GM23338 (cell line): ENCODE data around the gene PTPRR. TPM values are rescaled to one million over a fixed set of nuclear protein-coding genes. Genes with fewer than 3 reads are reported as not detected.

Experiments
- ATAC-seq: fragments of 200-7000 bp; cut with Tn5 transposase; 3 replicates; pipeline ENCODE4 v1.9.1; 2020
- DNase-seq: peaks from one replicate; pipeline ENCODE4 v3.0.0-alpha.2; 2015; ENCODE audit warnings: low spot score
- H2AFZ ChIP-seq: fragments of 200-600 bp; sonication (generic); 2 replicates; pipeline ENCODE4 v1.8.0; 2016; ENCODE audit warnings: antibody characterized with exemption, mild to moderate bottlenecking, moderate library complexity
- H3F3A ChIP-seq: fragments of 200-600 bp; sonication (generic); replicated peaks from 2 replicates; pipeline ENCODE4 v1.8.0; 2017; ENCODE audit warnings: antibody characterized with exemption, mixed run types, low read depth
- H3K27ac ChIP-seq: fragments of 200-600 bp; sonication (generic); 2 replicates; pipeline ENCODE4 v1.6.1; 2016; ENCODE audit warnings: low read depth
- H3K27me3 ChIP-seq: fragments of 200-600 bp; sonication (generic); 2 replicates; pipeline ENCODE4 v1.8.0; 2016; ENCODE audit warnings: mild to moderate bottlenecking, mixed run types, moderate library complexity; ENCODE audit not compliant: insufficient read depth
- H3K36me3 ChIP-seq: fragments of 200-600 bp; sonication (generic); 2 replicates; pipeline ENCODE4 v1.8.0; 2016; ENCODE audit warnings: mild to moderate bottlenecking; ENCODE audit not compliant: insufficient read depth
- H3K4me1 ChIP-seq: fragments of 200-600 bp; sonication (generic); 2 replicates; pipeline ENCODE4 v1.8.0; 2016; ENCODE audit warnings: mild to moderate bottlenecking, moderate library complexity; ENCODE audit not compliant: insufficient read depth
- H3K4me2 ChIP-seq: fragments of 200-600 bp; sonication (generic); 2 replicates; pipeline ENCODE4 v1.7.1; 2017; ENCODE audit warnings: mixed run types
- H3K4me3 ChIP-seq: fragments of 200-600 bp; sonication (generic); 2 replicates; pipeline ENCODE4 v1.6.1; 2016; ENCODE audit warnings: mixed run types
- H3K79me2 ChIP-seq: fragments of 200-600 bp; sonication (generic); replicated peaks from 2 replicates; pipeline ENCODE4 v1.8.0; 2017; ENCODE audit warnings: mild to moderate bottlenecking; ENCODE audit not compliant: insufficient read depth
- H3K9me2 ChIP-seq: fragments of 200-600 bp; sonication (generic); 2 replicates; pipeline ENCODE4 v1.8.0; 2017; ENCODE audit not compliant: insufficient read depth
- H4K20me1 ChIP-seq: fragments of 200-600 bp; sonication (generic); replicated peaks from 2 replicates; pipeline ENCODE4 v1.8.0; 2017; ENCODE audit warnings: mild to moderate bottlenecking; ENCODE audit not compliant: insufficient read depth
- H3K27ac Mint-ChIP-seq: 2 replicates; pipeline ENCODE4 v1.8.0; 2020; ENCODE audit warnings: inconsistent platforms, mild to moderate bottlenecking, moderate library complexity, mixed read lengths
- H3K27me3 Mint-ChIP-seq: 3 replicates; pipeline ENCODE4 v1.8.0; 2022; ENCODE audit warnings: low read depth, mild to moderate bottlenecking, moderate library complexity, mixed read lengths, inconsistent platforms; ENCODE audit not compliant: insufficient read depth, poor library complexity
- H3K36me3 Mint-ChIP-seq: 3 replicates; pipeline ENCODE4 v1.8.0; 2021; ENCODE audit warnings: low read depth, mild to moderate bottlenecking, inconsistent platforms, moderate library complexity, mixed read lengths
- H3K4me1 Mint-ChIP-seq: 3 replicates; pipeline ENCODE4 v1.8.0; 2020; ENCODE audit warnings: mild to moderate bottlenecking, inconsistent platforms, mixed read lengths
- H3K4me3 Mint-ChIP-seq: 3 replicates; pipeline ENCODE4 v1.8.0; 2021; ENCODE audit warnings: moderate library complexity, mild to moderate bottlenecking, inconsistent platforms, mixed read lengths
- H3K9me3 Mint-ChIP-seq: 3 replicates; pipeline ENCODE4 v1.8.0; 2020; ENCODE audit warnings: moderate library complexity, mild to moderate bottlenecking, inconsistent platforms, mixed read lengths
- CREB1 ChIP-seq: fragments of 250-450 bp; sonication (Bioruptor Pico); IDR thresholded peaks from 2 replicates; pipeline ENCODE4 v1.5.0; 2020; ENCODE audit warnings: low read depth, mild to moderate bottlenecking, moderate library complexity
- ETS1 ChIP-seq: IDR thresholded peaks from 2 replicates; pipeline ENCODE4 v1.6.1; 2016; ENCODE audit warnings: antibody characterized with exemption
- EZH2 ChIP-seq: fragments of 200-600 bp; sonication (generic); IDR thresholded peaks from one replicate; pipeline ENCODE4 v1.8.0; 2017; ENCODE audit warnings: antibody characterized with exemption, mild to moderate bottlenecking, low read depth; ENCODE audit not compliant: unreplicated experiment
- EZH2phosphoT487 ChIP-seq: fragments of 200-600 bp; sonication (generic); IDR thresholded peaks from one replicate; pipeline ENCODE4 v1.8.1; 2018; ENCODE audit warnings: antibody characterized with exemption; ENCODE audit not compliant: unreplicated experiment
- NANOG ChIP-seq: IDR thresholded peaks from 2 replicates; pipeline ENCODE4 v1.6.1; 2016; ENCODE audit warnings: antibody characterized with exemption, borderline replicate concordance
- REST ChIP-seq: IDR thresholded peaks from one replicate; pipeline ENCODE4 v1.6.1; 2018; ENCODE audit warnings: antibody characterized with exemption; ENCODE audit not compliant: unreplicated experiment
- ZNF114 ChIP-seq: fragments of 250-450 bp; sonication (Bioruptor Pico); IDR thresholded peaks from 2 replicates; pipeline ENCODE4 v1.5.0; 2020; ENCODE audit warnings: mild to moderate bottlenecking, moderate library complexity
- ZNF331 ChIP-seq: fragments of 250-450 bp; sonication (Bioruptor Pico); IDR thresholded peaks from 2 replicates; pipeline ENCODE4 v1.5.0; 2020; ENCODE audit warnings: low read depth, mild to moderate bottlenecking, moderate library complexity
- ZNF462 ChIP-seq: fragments of 250-450 bp; sonication (Bioruptor Pico); IDR thresholded peaks from 2 replicates; pipeline ENCODE4 v1.5.0; 2020; ENCODE audit warnings: mild to moderate bottlenecking, moderate library complexity
- polyA plus RNA-seq: library from polyadenylated mRNA; unstranded; fragments of >200 nt; fragmentation: Nextera tagmentation; extraction: Ambion mirVana; gene quantifications from 2 replicates; pipeline ENCODE4 v1.2.1, GENCODE V29; 2016
- total RNA-seq: library from RNA; depleted of rRNA; stranded (reverse); fragments of >200 nt; shearing (Covaris generic); gene quantifications from 2 replicates; pipeline ENCODE4 v1.2.3, GENCODE V29; 2014

Gene PTPRR
- total and polyA plus RNA-seq, 2 experiments from 2014 or later = 0.26 to 0.76 TPM

- DNase-seq (no peak), ATAC-seq (no peak)
- H3K27ac Mint-ChIP-seq = no peak overlapping the region
- H3K36me3 Mint-ChIP-seq = no peaks in the 10 kb centered on the region
- Histone ChIP-seq H3K27me3 (peaks cover 12% of the 10 kb centered on the region), H3K27ac (no peak overlapping the region), H3K79me2 (no peaks in the 10 kb centered on the region), H3K36me3 (no peaks in the 10 kb centered on the region), H3K4me2 (no peak overlapping the region), H3F3A (no peaks in the 10 kb centered on the region), H3K9me2 (0 out of 2 replicates have a peak, but pooled peaks cover 4% of the 10 kb centered on the region), H4K20me1 (no peaks in the 10 kb centered on the region), H3K4me3 (no peak overlapping the region), H3K4me1 (peaks cover 7% of the 10 kb centered on the region; the same call in 1 of the 2 replicates), H2AFZ (no peak overlapping the region)
- peaks cover 3% of the 10 kb centered on the region for H3K27me3 Mint-ChIP-seq
- TF ChIP-seq ZNF462 (CRISPR knock-in tag) = no peak
- no peak for TF ChIP-seq EZH2phosphoT487
- TF ChIP-seq EZH2 = no peak
- TF ChIP-seq NANOG = no peak
- TF ChIP-seq ZNF114 (CRISPR knock-in tag) = no peak
- H3K4me1 Mint-ChIP-seq = peaks cover 4% of the 10 kb centered on the region; the same call in 1 of the 3 replicates
- H3K4me3 Mint-ChIP-seq = no peak overlapping the region
- no peaks in the 10 kb centered on the region for H3K9me3 Mint-ChIP-seq
Measured at GRCh38 chr12:70925539-70925938, 5.0 kb upstream of the PTPRR start.

- Histone ChIP-seq H3K4me1 (peaks cover 14% of the 10 kb centered on the region), H3K27ac (no peak overlapping the region), H3K36me3 (no peaks in the 10 kb centered on the region), H2AFZ (peak overlapping the region; percentile 72; the same call in 1 of the 2 replicates), H3K4me2 (peak overlapping the region; percentile 75), H3K79me2 (no peaks in the 10 kb centered on the region), H3K27me3 (peaks cover 20% of the 10 kb centered on the region), H4K20me1 (no peaks in the 10 kb centered on the region), H3F3A (no peaks in the 10 kb centered on the region; the same call in 1 of the 2 replicates), H3K9me2 (0 out of 2 replicates have a peak, but pooled peaks cover 4% of the 10 kb centered on the region), H3K4me3 (peak overlapping the region; percentile 46)
- H3K9me3 Mint-ChIP-seq = no peaks in the 10 kb centered on the region
- H3K4me3 Mint-ChIP-seq = peak overlapping the region; percentile 63
- H3K27ac Mint-ChIP-seq = no peak overlapping the region
- no peaks in the 10 kb centered on the region for H3K36me3 Mint-ChIP-seq
- DNase-seq (peak; percentile 30), ATAC-seq (peak; percentile 44)
- H3K27me3 Mint-ChIP-seq = peaks cover 8% of the 10 kb centered on the region
- H3K4me1 Mint-ChIP-seq = peaks cover 10% of the 10 kb centered on the region; the same call in 2 of the 3 replicates
- no peak for TF ChIP-seq NANOG
- no peak for TF ChIP-seq ETS1
- no peak for TF ChIP-seq ZNF331 (CRISPR knock-in tag)
- no peak for TF ChIP-seq REST
- no peak for TF ChIP-seq CREB1 (CRISPR knock-in tag)
Measured at GRCh38 chr12:70920891-70921290, 353 bp upstream of the PTPRR start.
